Stimulated activated CD4-positive, alpha-beta T cell treated with anti-CD3 and anti-CD28 coated beads, Interleukin-15, amount 100 ng/mL, for 48 hours (primary cell): Measurements from ENCODE around the gene APOBEC3F.
"Not testable (repeated sequence)": the region's sequence is repeated elsewhere in the genome, so short reads cannot be mapped to it uniquely, and the experiment has no call there.

Experiments
- DNase-seq, 2 donors: peaks; one replicate each; pipeline ENCODE4 v3.0.0-alpha.2; 2020; ENCODE audit warnings: low read depth in 2 of 2

APOBEC3F gene

GRCh38 chr22:39040538-39041296 lies at the start of gene APOBEC3F:
TSS of gene APOBEC3F (plus strand) at chr22:39040864. CDS start at chr22:39040961, 97 bp downstream.
- DNase-seq = peak; percentile 52

- not testable (repeated sequence) for DNase-seq
These were observed 47.7 kb upstream of the APOBEC3F start for GRCh38 chr22:38992871-38993371.

- DNase-seq = no peak
These were observed 44.6 kb upstream of the APOBEC3F start for GRCh38 chr22:38996105-38996504.

DNA sequence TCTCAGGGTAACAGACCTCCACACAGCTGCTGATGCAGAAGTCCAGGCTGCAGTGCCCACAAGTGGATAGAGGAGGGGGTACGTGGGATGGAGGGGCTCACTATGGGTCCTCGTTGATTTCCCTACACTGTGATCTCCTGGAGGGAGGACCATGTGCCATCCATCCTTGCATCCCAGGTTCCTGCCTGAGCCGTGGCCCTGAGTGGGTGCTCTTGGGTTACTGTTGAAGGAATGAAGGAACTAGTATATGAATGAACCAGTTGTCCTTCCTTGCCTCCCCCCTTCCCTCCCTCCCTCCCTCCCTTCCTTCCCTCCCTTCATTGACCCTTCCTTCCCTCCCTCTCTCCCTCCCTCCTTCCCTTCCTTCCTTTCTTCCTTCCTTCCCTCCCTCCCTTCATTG lies 43.1 kb upstream of the APOBEC3F start:
- DNase-seq = no peak

GRCh38 chr22:39003165-39003638 lies 37.5 kb upstream of the APOBEC3F start:
- peak; percentile 50 to 69 for DNase-seq

GRCh38 chr22:39007177-39007576 lies 33.5 kb upstream of the APOBEC3F start:
- no peak for DNase-seq

DNA sequence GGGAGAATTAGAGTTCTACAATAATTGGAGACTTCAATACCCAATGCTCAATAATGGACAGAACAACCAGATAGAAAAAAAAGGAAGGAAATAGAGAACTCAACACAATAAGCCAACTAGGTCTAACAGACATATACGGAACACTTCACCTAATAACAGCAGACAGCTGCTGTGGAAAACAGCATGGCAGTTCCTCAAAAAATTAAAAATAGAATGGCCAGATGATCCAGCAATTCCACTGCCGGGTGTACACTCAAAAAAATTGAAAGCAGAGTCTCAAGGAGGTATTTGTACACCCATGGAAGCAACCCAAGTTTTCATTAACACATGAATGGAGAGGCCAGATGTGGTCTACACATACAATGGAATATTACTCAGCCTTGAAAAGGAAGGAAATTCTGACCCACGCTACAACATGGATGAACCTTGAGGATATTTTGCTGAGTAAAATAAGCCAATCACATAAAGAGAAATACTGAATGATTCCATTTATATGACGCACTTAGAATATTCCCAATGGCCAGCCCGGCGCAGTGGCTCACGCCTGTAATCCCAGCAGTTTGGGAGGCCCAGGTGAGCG lies 32.3 kb upstream of the APOBEC3F start:
- DNase-seq = not testable (repeated sequence)

DNA sequence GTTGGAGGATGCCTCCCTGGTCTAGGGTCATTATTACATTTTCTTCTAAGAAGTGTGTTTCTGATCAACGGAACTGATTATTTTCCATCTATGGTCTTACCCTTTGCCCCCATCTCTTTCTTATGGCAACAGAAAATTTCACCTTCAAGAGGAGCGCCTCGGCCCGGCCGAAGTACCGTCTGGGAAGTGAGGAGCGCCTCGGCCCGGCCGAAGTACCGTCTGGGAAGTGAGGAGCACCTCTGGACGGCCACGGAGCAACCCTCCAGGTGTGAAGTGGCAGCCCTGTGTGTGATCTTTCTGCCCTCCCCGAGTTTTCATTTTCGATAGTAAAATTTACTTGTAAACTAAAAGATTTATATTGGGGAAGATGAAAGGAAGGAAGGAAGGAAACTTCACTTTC lies 29.7 kb upstream of the APOBEC3F start:
- DNase-seq = no peak

DNA sequence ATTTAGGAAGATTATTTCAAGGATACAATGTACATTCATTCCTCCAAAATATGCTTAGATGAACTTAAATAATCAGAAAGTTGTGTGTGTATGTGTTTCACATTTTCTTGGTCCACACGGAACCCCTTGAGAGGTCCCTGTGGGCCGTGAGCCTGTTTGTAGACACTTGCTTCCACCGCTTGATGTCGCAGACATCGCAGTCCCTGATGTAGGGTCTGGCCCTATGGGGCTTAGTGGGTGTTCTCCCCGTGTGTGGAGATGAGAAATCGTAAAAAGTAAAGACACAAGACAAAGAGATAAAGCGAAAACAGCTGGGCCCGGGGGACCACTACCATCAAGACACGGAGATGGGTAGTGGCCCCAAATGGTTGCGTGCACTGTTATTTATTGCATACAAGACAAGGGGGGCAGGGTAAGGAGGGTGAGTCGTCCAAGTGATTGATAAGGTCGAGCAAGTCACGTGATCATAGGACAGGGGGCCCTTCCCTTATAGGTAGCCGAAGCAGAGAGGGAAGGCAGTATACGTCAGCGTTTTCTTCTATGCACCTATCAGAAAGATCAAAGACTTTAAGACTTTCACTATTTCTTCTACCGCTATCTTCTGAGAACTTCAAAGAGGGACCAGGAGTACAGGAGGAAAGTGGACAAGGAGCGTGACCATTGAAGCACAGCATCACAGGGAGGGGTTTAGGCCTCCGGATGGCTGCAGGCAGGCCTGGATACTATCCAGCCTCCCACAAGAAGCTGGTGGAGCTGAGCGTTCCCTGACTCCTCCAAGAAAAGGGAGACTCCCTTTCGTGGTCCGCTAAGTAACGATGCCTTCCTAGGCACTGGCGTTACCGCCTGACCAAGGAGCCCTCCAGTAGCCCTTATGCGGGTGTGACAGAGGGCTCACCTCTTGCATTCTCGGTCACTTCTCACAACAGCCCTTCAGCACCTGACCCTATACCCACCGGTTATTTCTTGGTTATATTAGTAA lies 27.8 kb upstream of the APOBEC3F start:
- no peak for DNase-seq

DNA sequence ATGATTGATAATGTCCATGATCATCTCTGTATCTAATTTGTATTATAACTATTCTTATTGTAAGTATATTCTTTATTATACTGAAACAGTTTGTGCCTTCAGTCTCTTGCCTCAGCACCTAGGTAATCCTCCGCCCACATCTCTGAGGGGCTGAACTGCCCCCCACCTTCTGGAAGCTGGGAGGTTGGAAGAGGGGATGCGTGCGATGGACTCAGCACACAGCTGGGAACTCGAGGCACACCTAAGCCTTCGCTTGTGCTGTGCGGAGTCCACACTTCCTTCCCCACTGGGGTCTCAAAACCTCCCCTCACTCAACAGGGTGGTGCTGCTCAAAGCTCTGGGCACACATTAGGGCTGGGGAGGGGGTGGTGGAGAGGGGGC lies 27.1 kb upstream of the APOBEC3F start:
- not testable (repeated sequence) for DNase-seq

DNA sequence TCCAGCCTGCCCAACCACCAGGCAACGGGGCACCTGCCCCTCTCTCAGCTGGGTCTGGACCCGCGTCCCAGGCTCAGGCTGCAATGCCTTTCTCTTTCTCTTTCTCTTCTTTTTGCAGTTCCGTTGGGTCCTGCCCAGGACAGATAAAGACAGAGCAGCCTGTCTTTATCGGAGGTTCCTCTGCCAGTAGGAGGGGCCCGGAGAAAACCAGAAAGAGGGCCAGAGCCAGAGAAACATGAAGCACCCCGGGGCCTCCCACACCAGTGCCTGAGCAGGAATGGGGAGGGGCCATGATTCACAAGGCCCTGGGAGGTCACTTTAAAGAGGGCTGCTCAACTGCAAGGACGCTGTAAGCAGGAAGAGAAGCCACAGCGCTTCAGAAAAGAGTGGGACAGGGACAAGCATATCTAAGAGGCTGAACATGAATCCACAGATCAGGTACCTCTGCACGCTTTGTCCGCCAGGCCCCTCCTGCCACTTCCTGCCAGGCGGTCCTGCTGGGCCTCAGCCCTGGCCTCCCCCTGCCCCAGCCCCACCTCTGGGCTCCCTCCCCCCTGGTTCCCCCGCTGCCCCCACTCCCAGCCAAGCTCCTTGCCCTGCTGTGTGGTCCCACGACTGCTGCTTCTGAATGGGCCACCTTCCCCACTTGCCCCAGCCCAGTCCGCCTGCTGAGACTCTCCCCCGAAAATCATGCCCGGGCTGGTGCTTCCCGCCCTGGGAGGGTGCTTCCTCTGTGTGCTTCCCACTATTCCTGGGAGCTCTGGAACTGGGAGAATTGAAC lies 26.5 kb upstream of the APOBEC3F start, which contains the start of gene APOBEC3C:
Gene APOBEC3C, plus strand, starts transcription at position 316 of the 781 bp plus-strand sequence. Its CDS starts 106 bp downstream, at position 422.
- DNase-seq = peak; percentile 75 to 79

DNA sequence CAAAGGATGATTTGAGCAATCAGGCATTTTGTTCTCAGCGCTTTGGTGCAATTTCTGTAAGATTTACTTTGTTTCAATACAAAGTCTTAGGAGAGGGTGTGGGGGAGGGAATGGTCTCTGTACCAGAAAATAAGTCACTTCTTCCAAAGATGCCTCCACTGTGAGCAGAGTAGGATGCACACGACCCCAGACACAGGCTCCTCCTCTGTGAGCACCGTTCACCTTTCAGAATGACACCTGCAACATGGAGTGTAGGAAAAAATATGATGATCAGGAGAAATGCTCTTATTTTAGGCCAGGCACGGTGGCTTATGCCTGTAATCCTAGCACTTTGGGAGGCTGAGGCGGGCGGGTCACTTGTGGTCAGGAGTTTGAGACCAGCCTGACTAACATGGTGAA lies 25.9 kb upstream of the APOBEC3F start:
- not testable (repeated sequence) for DNase-seq

- no peak for DNase-seq
These were observed 24.1 kb upstream of the APOBEC3F start for GRCh38 chr22:39016592-39016991.

GRCh38 chr22:39017596-39018365 lies 22.9 kb upstream of the APOBEC3F start:
- DNase-seq = no peak

DNA sequence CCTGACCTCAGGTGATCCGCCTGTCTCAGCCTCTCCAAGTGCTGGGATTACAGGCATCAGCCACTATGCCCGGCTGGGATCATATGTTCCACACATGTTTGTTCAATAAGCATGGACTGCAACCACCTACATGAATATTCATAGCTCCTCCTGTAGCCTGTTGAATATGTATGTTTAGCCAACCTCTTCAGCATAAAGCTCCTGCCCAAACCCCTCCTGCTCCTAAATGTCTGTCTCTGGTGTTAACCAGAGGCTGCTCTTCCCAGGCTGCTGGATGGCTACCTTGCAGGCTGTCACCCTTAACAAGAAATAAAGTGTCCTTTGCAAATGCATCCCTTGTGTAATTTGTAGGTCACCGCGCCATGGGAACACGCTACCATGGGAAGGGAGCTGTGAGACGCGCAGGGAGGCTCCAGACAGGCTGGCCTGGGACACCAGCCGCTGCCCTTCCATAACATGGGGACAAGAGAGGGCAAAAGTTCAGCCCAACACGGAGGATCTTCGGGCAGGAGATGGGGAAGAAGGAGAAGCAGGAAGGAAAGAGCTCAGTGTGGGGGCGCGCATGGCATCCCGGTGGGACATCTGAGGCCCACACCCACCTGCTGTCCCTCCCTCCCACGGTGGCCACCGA lies 20.5 kb upstream of the APOBEC3F start:
- not testable (repeated sequence) for DNase-seq

DNA sequence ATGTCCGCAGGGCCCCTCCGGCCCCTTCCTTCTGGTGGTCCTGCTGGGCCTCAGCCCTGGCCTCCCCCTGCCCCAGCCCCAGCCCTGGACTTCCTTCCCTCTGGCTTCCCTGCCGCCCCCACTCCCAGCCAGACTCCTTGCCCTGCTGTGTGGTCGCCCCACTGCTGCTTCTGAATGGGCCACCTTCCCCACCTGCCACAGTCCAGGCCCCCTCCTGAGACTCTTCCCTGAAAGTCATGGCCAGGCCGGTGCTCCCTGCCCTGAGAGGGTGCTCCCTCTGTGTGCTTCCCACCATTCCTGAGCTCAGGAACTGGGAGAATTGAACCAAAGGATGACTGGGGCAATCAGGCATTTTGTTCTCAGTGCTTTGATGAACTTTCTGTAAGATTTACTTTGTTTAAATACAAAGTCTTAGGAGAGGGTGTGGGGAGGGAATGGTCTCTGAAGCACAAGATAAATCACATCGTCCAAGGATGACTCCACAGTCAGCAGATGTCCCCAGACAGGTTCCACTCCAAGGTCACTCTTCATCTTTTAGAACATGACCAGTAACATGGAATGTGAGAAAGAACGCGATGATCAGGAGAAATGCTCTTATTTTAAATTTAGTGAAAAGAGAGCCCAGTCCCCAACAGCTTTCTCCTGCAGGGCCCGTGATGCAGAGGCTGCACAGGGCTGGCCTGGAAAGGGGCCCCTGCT lies 19.0 kb upstream of the APOBEC3F start:
- no peak for DNase-seq

GRCh38 chr22:39024519-39025308 lies 15.9 kb upstream of the APOBEC3F start:
- DNase-seq = no peak

- no peak for DNase-seq
These were observed 14.0 kb upstream of the APOBEC3F start for GRCh38 chr22:39026509-39027150.
